Astrocyte (in vitro differentiated cells and primary cell): ENCODE measurements around the gene DIP2C. TPM values are rescaled to one million over a fixed set of nuclear protein-coding genes. Genes with fewer than 3 reads are reported as not detected.

Source experiments
- DNase-seq: peaks from one replicate; pipeline ENCODE4 v3.0.0-alpha.2; 2010; ENCODE audit warnings: low read depth
- FAIRE-seq: peaks from 2 replicates; lab custom pipeline; 2011; peaks lifted over from hg19 to GRCh38; lab: Jason Lieb, UNC
- H2AFZ ChIP-seq: 2 replicates; pipeline ENCODE4 v1.6.0; 2012; ENCODE audit warnings: low read depth, low read length, inconsistent platforms
- H3K27ac ChIP-seq: 2 replicates; pipeline ENCODE4 v1.5.1; 2011; ENCODE audit warnings: low read depth, low read length, inconsistent platforms
- H3K27me3 ChIP-seq: 2 replicates; pipeline ENCODE4 v1.6.0; 2011; ENCODE audit warnings: low read length, inconsistent platforms; ENCODE audit not compliant: insufficient read depth
- H3K36me3 ChIP-seq: 2 replicates; pipeline ENCODE4 v1.5.1; 2011; ENCODE audit warnings: low read length, inconsistent platforms; ENCODE audit not compliant: insufficient read depth
- H3K4me1 ChIP-seq: 2 replicates; pipeline ENCODE4 v1.5.1; 2011; ENCODE audit warnings: low read length, inconsistent platforms; ENCODE audit not compliant: insufficient read depth
- H3K4me2 ChIP-seq: 2 replicates; pipeline ENCODE4 v1.6.0; 2012; ENCODE audit warnings: low read length, inconsistent platforms
- H3K4me3 ChIP-seq: 2 replicates; pipeline ENCODE4 v1.5.1; 2011; ENCODE audit warnings: low read depth, mild to moderate bottlenecking, low read length, inconsistent platforms; ENCODE audit not compliant: insufficient read depth
- H3K79me2 ChIP-seq: 2 replicates; pipeline ENCODE4 v1.6.0; 2012; ENCODE audit warnings: mild to moderate bottlenecking, low read length, inconsistent platforms; ENCODE audit not compliant: insufficient read depth
- H3K9ac ChIP-seq: 2 replicates; pipeline ENCODE4 v1.6.0; 2012; ENCODE audit warnings: mild to moderate bottlenecking, low read length, inconsistent platforms
- H3K9me3 ChIP-seq: 2 replicates; pipeline ENCODE4 v1.5.1; 2012; ENCODE audit warnings: low read depth, mild to moderate bottlenecking, low read length, inconsistent platforms; ENCODE audit not compliant: insufficient read depth
- H4K20me1 ChIP-seq: 2 replicates; pipeline ENCODE4 v1.6.0; 2012; ENCODE audit warnings: low read length, inconsistent platforms; ENCODE audit not compliant: insufficient read depth
- H3K27ac Mint-ChIP-seq: one replicate; pipeline ENCODE4 v1.8.0; 2021; ENCODE audit warnings: mild to moderate bottlenecking, mixed read lengths; ENCODE audit not compliant: unreplicated experiment
- H3K27me3 Mint-ChIP-seq: one replicate; pipeline ENCODE4 v1.8.0; 2021; ENCODE audit warnings: low read depth, mixed read lengths; ENCODE audit not compliant: unreplicated experiment
- H3K36me3 Mint-ChIP-seq: one replicate; pipeline ENCODE4 v1.8.0; 2021; ENCODE audit warnings: low read depth, mixed read lengths; ENCODE audit not compliant: unreplicated experiment
- H3K4me1 Mint-ChIP-seq: one replicate; pipeline ENCODE4 v1.8.0; 2021; ENCODE audit warnings: low read depth, mixed read lengths; ENCODE audit not compliant: unreplicated experiment
- H3K4me3 Mint-ChIP-seq: one replicate; pipeline ENCODE4 v1.8.0; 2021; ENCODE audit warnings: mild to moderate bottlenecking, moderate library complexity, mixed read lengths; ENCODE audit not compliant: unreplicated experiment
- H3K9me3 Mint-ChIP-seq: one replicate; pipeline ENCODE4 v1.8.0; 2021; ENCODE audit warnings: mild to moderate bottlenecking, mixed read lengths; ENCODE audit not compliant: unreplicated experiment
- EZH2 ChIP-seq: IDR thresholded peaks from 2 replicates; pipeline ENCODE4 v1.6.1; 2012; ENCODE audit warnings: mild to moderate bottlenecking, low read length, inconsistent platforms; ENCODE audit not compliant: insufficient read depth
- total RNA-seq: library from RNA; stranded (reverse); gene quantifications from 2 replicates; pipeline ENCODE4 v1.2.1, GENCODE V29; 2021
- TF ChIP-seq, protein P1 (sequence below): IDR thresholded peaks from 2 replicates; pipeline ENCODE4 v1.5.1; 2011; ENCODE audit warnings: low read depth, mild to moderate bottlenecking, inconsistent platforms, low read length, moderate library complexity; ENCODE audit not compliant: insufficient read depth

Gene DIP2C
- total RNA-seq, 1 donor from 2014 or later = 27.3 TPM

DNA sequence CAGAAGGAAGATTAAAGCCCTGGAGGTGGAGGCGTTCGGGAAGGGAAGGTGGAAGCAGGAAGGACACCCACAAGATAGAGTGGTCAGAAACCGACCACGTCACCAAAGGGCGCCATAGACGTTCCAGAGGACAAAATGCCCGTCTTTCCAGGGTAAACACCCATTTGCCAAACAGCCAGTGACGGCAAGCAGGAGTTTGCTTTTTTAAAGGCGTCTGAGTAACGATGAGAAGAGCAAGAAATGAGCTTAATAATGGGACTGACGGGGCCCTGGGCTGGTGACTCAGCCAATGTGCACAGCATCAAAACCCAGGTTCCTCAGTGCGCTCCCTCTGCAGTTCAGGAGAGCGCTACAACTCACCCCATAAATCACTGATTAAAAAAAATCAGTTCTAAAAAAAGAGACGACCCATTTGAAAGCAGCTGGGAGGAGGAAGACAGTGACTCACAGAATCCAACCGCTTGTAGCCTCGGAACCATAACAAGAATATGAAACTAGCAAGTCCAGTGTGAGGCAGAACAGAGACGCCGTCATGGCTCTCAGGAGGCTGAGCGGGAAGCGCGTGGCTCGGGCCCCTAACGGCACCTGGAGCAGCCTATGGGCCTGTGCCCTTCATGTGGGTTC lies 5.9 kb downstream of the DIP2C start:
- TF ChIP-seq EZH2 = no peak
- TF ChIP-seq, protein P1, sequence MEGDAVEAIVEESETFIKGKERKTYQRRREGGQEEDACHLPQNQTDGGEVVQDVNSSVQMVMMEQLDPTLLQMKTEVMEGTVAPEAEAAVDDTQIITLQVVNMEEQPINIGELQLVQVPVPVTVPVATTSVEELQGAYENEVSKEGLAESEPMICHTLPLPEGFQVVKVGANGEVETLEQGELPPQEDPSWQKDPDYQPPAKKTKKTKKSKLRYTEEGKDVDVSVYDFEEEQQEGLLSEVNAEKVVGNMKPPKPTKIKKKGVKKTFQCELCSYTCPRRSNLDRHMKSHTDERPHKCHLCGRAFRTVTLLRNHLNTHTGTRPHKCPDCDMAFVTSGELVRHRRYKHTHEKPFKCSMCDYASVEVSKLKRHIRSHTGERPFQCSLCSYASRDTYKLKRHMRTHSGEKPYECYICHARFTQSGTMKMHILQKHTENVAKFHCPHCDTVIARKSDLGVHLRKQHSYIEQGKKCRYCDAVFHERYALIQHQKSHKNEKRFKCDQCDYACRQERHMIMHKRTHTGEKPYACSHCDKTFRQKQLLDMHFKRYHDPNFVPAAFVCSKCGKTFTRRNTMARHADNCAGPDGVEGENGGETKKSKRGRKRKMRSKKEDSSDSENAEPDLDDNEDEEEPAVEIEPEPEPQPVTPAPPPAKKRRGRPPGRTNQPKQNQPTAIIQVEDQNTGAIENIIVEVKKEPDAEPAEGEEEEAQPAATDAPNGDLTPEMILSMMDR = no peak
- Histone ChIP-seq H3K4me1 (peaks cover 30% of the 10 kb centered on the region), H3K36me3 (no peaks in the 10 kb centered on the region), H3K79me2 (peaks cover 88% of the 10 kb centered on the region), H3K27ac (peak overlapping the region; percentile 84), H3K9ac (peak overlapping the region; percentile 76), H3K27me3 (no peaks in the 10 kb centered on the region), H2AFZ (peak overlapping the region; percentile 27), H4K20me1 (peaks cover 71% of the 10 kb centered on the region), H3K4me3 (peak overlapping the region; percentile 47), H3K9me3 (no peaks in the 10 kb centered on the region), H3K4me2 (peak overlapping the region; percentile 85)
- Mint-ChIP-seq H3K9me3 (no peaks in the 10 kb centered on the region), H3K36me3 (peaks cover 6% of the 10 kb centered on the region), H3K4me1 (peaks cover 53% of the 10 kb centered on the region), H3K27ac (peak overlapping the region; percentile 91), H3K27me3 (no peaks in the 10 kb centered on the region), H3K4me3 (peak overlapping the region; percentile 25)
- peak; percentile 96 for DNase-seq
- peak; percentile 93 for FAIRE-seq

DNA sequence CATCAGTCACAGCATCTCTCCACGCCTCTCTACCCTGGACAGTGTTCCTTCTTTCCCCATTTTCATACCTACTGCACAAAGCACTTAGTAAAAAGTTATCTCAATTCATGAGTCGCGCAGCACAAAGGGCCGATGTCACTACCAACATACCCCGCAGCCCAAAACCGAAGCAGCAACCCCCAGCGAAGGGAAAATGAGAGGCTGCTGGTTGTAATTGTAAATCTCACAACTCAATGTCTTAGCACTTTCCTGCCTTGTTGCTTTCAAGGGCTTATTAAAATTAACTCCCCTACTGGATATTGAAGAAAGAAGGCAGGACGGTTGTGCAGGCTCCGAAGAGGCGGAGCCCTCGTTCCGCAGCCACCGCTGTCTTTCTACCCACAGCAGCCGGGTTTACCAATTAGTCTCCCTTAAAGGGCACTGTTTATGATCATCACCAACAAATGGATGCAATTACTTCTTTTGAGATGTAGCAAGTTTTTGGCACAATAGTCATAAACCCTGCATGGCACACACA lies 6.5 kb downstream of the DIP2C start:
- TF ChIP-seq, protein P1 = no peak
- no peak for TF ChIP-seq EZH2
- no peaks in the 10 kb centered on the region for H3K9me3 Mint-ChIP-seq
- H3K4me3 Mint-ChIP-seq = no peak overlapping the region
- Histone ChIP-seq H3K36me3 (no peaks in the 10 kb centered on the region), H3K4me2 (peak overlapping the region; percentile 85), H3K9me3 (no peaks in the 10 kb centered on the region), H3K27me3 (no peaks in the 10 kb centered on the region), H3K79me2 (peaks cover 88% of the 10 kb centered on the region), H3K27ac (peak overlapping the region; percentile 84), H4K20me1 (peaks cover 71% of the 10 kb centered on the region), H3K4me1 (peaks cover 28% of the 10 kb centered on the region), H3K9ac (peak overlapping the region; percentile 76), H3K4me3 (peak overlapping the region; percentile 47), H2AFZ (peak overlapping the region; percentile 27)
- DNase-seq (no peak), FAIRE-seq (no peak)
- peak overlapping the region; percentile 91 for H3K27ac Mint-ChIP-seq
- peaks cover 4% of the 10 kb centered on the region for H3K36me3 Mint-ChIP-seq
- H3K4me1 Mint-ChIP-seq = peaks cover 50% of the 10 kb centered on the region
- H3K27me3 Mint-ChIP-seq = no peaks in the 10 kb centered on the region
